Thyroid gland (tissue), 4 donors: ENCODE results near the gene SSUH2. TPM values are rescaled to one million over a fixed set of nuclear protein-coding genes. Genes with fewer than 3 reads are reported as not detected.

Experiments
- DNase-seq, 2 donors: peaks; one replicate each; pipeline ENCODE4 v3.0.0-alpha.2; 2019
- H3K27ac ChIP-seq, 3 donors: fragments of 200-600 bp; sonication (generic); 1 replicate in 2 of 3; 2 replicates in 1 of 3; pipeline ENCODE4 v1.5.1; 2016 to 2019; ENCODE audit warnings: mild to moderate bottlenecking in 1 of 3, moderate library complexity in 1 of 3
- H3K27me3 ChIP-seq: fragments of 200-600 bp; sonication (generic); one replicate; pipeline ENCODE4 v1.5.1; 2019
- H3K36me3 ChIP-seq, 2 donors: fragments of 200-600 bp; sonication (generic); one replicate each; pipeline ENCODE4 v1.5.1; 2016 to 2019
- H3K4me1 ChIP-seq, 2 donors: fragments of 200-600 bp; sonication (generic); one replicate each; pipeline ENCODE4 v1.5.1; 2017 to 2019
- H3K4me3 ChIP-seq, 3 donors: fragments of 200-600 bp; sonication (generic); replicated peaks in 1 of 3; 1 replicate in 2 of 3; 2 replicates in 1 of 3; pipeline ENCODE4 v1.5.1; 2016; ENCODE audit warnings: mild to moderate bottlenecking in 1 of 3
- H3K9me3 ChIP-seq: fragments of 200-600 bp; sonication (generic); one replicate; pipeline ENCODE4 v1.5.1; 2017
- POLR2A ChIP-seq, 2 donors: fragments of 450-650 bp; IDR thresholded peaks; one replicate each; pipeline ENCODE4 v1.6.1; 2017; ENCODE audit warnings: antibody characterized with exemption in 2 of 2, mild to moderate bottlenecking in 2 of 2, moderate library complexity in 1 of 2
- WGBS, 2 donors: methylation state at CpG; one replicate each; pipeline ENCODE4 v1.1.5; 2017; 5-methylcytosine and 5-hydroxymethylcytosine counted together
- intact Hi-C: fragments of 100-400 bp; cut with DNase I; formaldehyde crosslinking; loops from one replicate; pipeline ENCODE4 v1.15.1; 2023
- total RNA-seq, 4 donors: library from RNA; depleted of rRNA; stranded (reverse); fragments of >200 nt; gene quantifications; one replicate each; pipeline ENCODE4 v1.2.3, GENCODE V29; 2016
- TF ChIP-seq, protein P1 (sequence below), 6 experiments: fragments of 200-600 bp in 3 of 6; fragments of 450-650 bp in 3 of 6; sonication (generic) in 3 of 6; IDR thresholded peaks; one replicate each; pipeline ENCODE4 v1.5.1; 2016 to 2019; ENCODE audit warnings: antibody characterized with exemption in 6 of 6, mild to moderate bottlenecking in 2 of 6, inconsistent platforms in 1 of 6, moderate library complexity in 1 of 6

SSUH2 gene
- total RNA-seq, 4 donors from 2014 or later, result 0.11 to 1.0 (median 0.42) TPM; not detected in 1

DNA sequence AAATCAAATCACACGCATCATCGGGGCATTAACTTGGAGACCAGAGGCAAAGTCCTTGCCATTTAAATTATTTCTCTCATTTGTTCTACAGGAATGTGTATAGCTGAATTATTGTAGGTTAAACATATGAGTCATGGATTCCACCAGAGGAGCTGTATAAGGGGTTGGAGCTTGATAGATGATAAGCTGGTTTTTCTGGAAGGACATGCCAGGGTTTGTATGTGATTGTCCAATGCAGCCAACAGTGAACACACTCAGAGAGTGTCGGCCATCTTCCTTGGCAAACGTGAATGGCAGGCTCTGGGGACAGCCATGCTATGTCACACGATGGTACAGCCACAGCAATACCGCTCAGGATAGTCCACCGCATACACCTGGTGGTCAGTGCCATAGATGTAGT, 25.1 kb downstream of the SSUH2 start:
- 90 to 95% methylated on average over 7 of the region's 7 CpGs for WGBS, 2 donors
- intact Hi-C loops, result no loop called here

DNA sequence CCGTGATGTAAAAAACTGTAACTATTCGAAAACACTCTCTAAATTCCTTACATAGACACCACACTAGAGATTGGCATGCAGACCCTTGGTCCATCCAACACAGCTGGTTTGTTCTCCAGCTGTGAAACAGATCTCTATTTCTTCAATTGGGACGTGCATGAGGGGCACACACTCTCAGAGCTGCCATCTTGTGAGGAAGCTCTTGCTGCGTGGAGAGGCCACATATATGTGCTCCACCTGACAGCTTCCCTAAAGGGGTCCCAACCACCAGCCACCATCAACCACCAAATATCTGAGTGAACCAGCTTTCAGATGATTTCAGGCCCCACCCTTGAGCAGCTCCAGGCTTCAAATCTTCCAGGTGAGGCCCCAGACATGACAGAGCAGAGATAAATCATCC, 25.6 kb downstream of the SSUH2 start:
- no peaks in the 10 kb centered on the region for H3K36me3 ChIP-seq
- H3K4me1 ChIP-seq, result peaks cover 0 to 3% of the 10 kb centered on the region in 2 donors
- no peaks in the 10 kb centered on the region for H3K27me3 ChIP-seq
- no peak overlapping the region for H3K27ac ChIP-seq
- DNase-seq, result no peak
- H3K9me3 ChIP-seq, result no peaks in the 10 kb centered on the region
- no peak for TF ChIP-seq POLR2A (IDR thresholded peaks at IDR 0.05)
- TF ChIP-seq, protein P1, sequence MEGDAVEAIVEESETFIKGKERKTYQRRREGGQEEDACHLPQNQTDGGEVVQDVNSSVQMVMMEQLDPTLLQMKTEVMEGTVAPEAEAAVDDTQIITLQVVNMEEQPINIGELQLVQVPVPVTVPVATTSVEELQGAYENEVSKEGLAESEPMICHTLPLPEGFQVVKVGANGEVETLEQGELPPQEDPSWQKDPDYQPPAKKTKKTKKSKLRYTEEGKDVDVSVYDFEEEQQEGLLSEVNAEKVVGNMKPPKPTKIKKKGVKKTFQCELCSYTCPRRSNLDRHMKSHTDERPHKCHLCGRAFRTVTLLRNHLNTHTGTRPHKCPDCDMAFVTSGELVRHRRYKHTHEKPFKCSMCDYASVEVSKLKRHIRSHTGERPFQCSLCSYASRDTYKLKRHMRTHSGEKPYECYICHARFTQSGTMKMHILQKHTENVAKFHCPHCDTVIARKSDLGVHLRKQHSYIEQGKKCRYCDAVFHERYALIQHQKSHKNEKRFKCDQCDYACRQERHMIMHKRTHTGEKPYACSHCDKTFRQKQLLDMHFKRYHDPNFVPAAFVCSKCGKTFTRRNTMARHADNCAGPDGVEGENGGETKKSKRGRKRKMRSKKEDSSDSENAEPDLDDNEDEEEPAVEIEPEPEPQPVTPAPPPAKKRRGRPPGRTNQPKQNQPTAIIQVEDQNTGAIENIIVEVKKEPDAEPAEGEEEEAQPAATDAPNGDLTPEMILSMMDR (IDR thresholded peaks at IDR 0.05), result no peak
- intact Hi-C loops, result no loop called here
- H3K4me3 ChIP-seq, result no peak overlapping the region
- WGBS, 2 donors, result 91 to 94% methylated on average over 4 of the region's 4 CpGs

More for the DNA sequence above, 25.1 kb downstream of the SSUH2 start:
- Histone ChIP-seq H3K9me3 (no peaks in the 10 kb centered on the region), H3K27ac (no peak overlapping the region), H3K4me1 (peaks cover 0 to 3% of the 10 kb centered on the region in 2 donors), H3K4me3 (no peak overlapping the region), H3K27me3 (no peaks in the 10 kb centered on the region), H3K36me3 (no peaks in the 10 kb centered on the region)
- no peak for DNase-seq
- no peak for TF ChIP-seq POLR2A (IDR thresholded peaks at IDR 0.05)
- TF ChIP-seq, protein P1 (IDR thresholded peaks at IDR 0.05), result no peak

DNA sequence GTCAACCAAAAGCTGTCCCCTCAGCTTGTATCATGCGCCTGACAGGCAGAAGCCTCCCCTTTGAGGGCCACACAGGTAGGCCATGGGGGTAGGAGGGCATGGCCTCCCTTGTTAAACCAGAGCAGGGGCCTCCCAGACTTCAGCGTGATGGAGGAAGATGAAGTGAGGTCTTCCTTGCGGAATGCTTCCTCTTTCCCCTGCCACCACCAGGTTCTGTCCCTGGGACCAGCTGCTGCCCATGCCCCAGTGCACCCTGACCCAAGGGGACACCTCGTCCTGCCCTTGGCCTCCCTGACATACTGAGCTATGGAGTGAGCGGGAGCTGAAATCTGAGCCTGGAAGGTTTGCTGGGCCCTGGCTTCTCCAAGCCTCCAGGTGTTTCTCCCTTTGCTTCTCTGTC, 26.7 kb downstream of the SSUH2 start:
- DNase-seq, result no peak
- no peaks in the 10 kb centered on the region for H3K27me3 ChIP-seq
- intact Hi-C loops, result no loop called here
- H3K4me3 ChIP-seq, result no peak overlapping the region
- H3K9me3 ChIP-seq, result no peaks in the 10 kb centered on the region
- TF ChIP-seq POLR2A (IDR thresholded peaks at IDR 0.05), result no peak
- TF ChIP-seq, protein P1 (IDR thresholded peaks at IDR 0.05), result no peak
- H3K4me1 ChIP-seq, result no peaks in the 10 kb centered on the region
- WGBS, 2 donors, result 81 to 91% methylated on average over 4 to 5 of the region's 5 CpGs
- no peak overlapping the region for H3K27ac ChIP-seq
- H3K36me3 ChIP-seq, result no peaks in the 10 kb centered on the region

DNA sequence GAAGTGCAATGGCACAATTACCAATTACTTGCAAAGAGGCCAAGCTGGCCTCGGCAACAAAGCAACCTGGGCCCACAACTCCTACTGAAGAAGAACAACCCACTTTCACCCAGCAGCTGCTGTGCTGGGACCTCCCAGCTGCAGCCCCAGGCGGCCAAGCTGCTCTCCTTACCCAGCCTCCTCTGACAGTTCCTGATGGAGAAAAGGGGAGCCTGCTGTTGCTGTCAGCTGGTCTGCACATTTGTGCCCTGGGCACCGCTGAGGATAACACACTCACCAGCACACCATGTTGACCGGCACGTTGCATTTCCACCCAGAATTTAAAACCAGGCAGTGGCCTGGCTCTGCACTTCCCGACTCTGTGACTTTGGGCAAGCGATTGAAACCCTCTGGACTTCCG, 33.6 kb downstream of the SSUH2 start:
- no peak overlapping the region for H3K27ac ChIP-seq
- intact Hi-C loops, result no loop called here
- H3K4me1 ChIP-seq, result no peaks in the 10 kb centered on the region
- no peaks in the 10 kb centered on the region for H3K27me3 ChIP-seq
- 93 to 95% methylated on average over 8 of the region's 8 CpGs for WGBS, 2 donors
- TF ChIP-seq POLR2A (IDR thresholded peaks at IDR 0.05), result no peak
- TF ChIP-seq, protein P1 (IDR thresholded peaks at IDR 0.05), result no peak
- H3K9me3 ChIP-seq, result no peaks in the 10 kb centered on the region
- H3K4me3 ChIP-seq, result no peak overlapping the region
- no peak for DNase-seq
- no peaks in the 10 kb centered on the region for H3K36me3 ChIP-seq

DNA sequence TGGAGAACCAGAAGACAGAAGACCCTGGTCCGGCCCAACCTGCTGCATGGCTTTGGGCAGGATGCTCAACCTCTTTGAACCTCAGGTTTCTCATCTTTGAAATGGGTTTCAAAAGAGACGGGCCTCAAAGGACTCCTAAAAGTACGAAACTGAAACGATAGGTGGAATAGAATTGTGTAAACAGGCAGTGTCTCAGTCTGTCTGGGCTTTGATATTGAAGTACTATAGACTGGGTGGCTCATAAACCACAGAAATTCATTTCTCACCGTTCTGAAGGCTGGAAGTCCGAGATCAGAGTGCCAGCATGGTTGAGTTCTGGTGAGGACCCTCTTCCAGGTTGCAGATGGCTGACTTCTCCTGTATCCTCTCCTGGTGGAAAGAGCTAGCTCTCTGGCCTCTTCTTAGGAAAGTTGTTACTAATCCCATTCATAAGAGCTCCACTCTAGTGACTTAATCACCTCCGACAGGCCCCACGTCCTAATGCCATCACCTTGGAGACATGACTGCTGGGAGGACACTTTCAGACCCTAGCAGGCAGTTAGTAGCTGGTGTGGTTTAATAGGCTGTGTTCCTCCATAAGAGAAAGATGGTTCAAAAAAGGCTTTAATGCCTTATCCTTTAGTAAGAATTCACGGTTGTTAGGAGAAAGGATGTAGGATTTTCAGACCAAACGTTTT, 35.7 kb downstream of the SSUH2 start:
- 79 to 84% methylated on average over 10 of the region's 10 CpGs for WGBS, 2 donors
- no peaks in the 10 kb centered on the region for H3K9me3 ChIP-seq
- TF ChIP-seq, protein P1 (IDR thresholded peaks at IDR 0.05), result no peak
- no peak for TF ChIP-seq POLR2A (IDR thresholded peaks at IDR 0.05)
- no peak overlapping the region for H3K27ac ChIP-seq
- no peaks in the 10 kb centered on the region for H3K4me1 ChIP-seq
- intact Hi-C loops, result loop anchor here (5.0 kb wide), 1 partner anchor 167 kb away; no protein-coding TSS in a partner anchor
- no peaks in the 10 kb centered on the region for H3K36me3 ChIP-seq
- no peak for DNase-seq
- H3K27me3 ChIP-seq, result no peaks in the 10 kb centered on the region
- no peak overlapping the region for H3K4me3 ChIP-seq
